Caco-2 (cell line): Measurements from ENCODE around the gene CAND2. TPM values are rescaled to one million over a fixed set of nuclear protein-coding genes. Genes with fewer than 3 reads are reported as not detected.
A peak's percentile ranks its signal among the peaks of the same experiment; 100 is the strongest.
"Not testable (repeated sequence)": the region's sequence is repeated elsewhere in the genome, so short reads cannot be mapped to it uniquely, and the experiment has no call there.

Experiments used
- BruUV-seq: library from RNA; stranded (reverse); fragments of 400-500 nt; replicated peaks from 2 replicates; lab custom pipeline; 2021; lab: Mats Ljungman, UMichigan
- CTCF ChIA-PET: fragments of 300-600 bp; sonication (Branson Sonifier 250); formaldehyde crosslinking; loops from one replicate; lab custom pipeline; 2022; ENCODE audit warnings: antibody characterized with exemption; lab: Charles Lee
- POLR2A ChIA-PET: fragments of 300-600 bp; sonication (Branson Sonifier 250); formaldehyde crosslinking; loops from one replicate; lab custom pipeline; 2022; ENCODE audit warnings: antibody characterized with exemption; lab: Charles Lee
- DNase-seq, 2 experiments: peaks; one replicate each; pipeline versions ENCODE4 v3.0.0 to v3.0.0-alpha.2; 2020 to 2022
- H3K27me3 ChIP-seq: replicated peaks from 2 replicates; pipeline ENCODE4 v1.6.0; 2011; ENCODE audit warnings: low read length; ENCODE audit not compliant: control insufficient read depth, insufficient read depth
- H3K36me3 ChIP-seq: 2 replicates; pipeline ENCODE4 v1.5.1; 2011; ENCODE audit warnings: low read length; ENCODE audit not compliant: control insufficient read depth, insufficient read depth
- H3K4me1 ChIP-seq: fragments of 250-450 bp; sonication (Bioruptor Pico); 2 replicates; pipeline ENCODE4 v1.5.1; 2020; ENCODE audit warnings: mild to moderate bottlenecking
- H3K4me3 ChIP-seq: 2 replicates; pipeline ENCODE4 v1.5.1; 2011; ENCODE audit warnings: low read depth, mild to moderate bottlenecking, control low read depth, low read length
- H3K9me3 ChIP-seq: fragments of 250-450 bp; sonication (Bioruptor Pico); 2 replicates; pipeline ENCODE4 v1.5.1; 2020; ENCODE audit warnings: mild to moderate bottlenecking, moderate library complexity
- H3K27ac Mint-ChIP-seq: one replicate; pipeline ENCODE4 v1.8.0; 2022; ENCODE audit warnings: mixed read lengths; ENCODE audit not compliant: unreplicated experiment
- H3K27me3 Mint-ChIP-seq: one replicate; pipeline ENCODE4 v1.8.0; 2022; ENCODE audit warnings: mixed read lengths; ENCODE audit not compliant: insufficient read depth, unreplicated experiment
- H3K36me3 Mint-ChIP-seq: one replicate; pipeline ENCODE4 v1.8.0; 2022; ENCODE audit warnings: mild to moderate bottlenecking, mixed read lengths; ENCODE audit not compliant: insufficient read depth, unreplicated experiment
- H3K4me1 Mint-ChIP-seq: one replicate; pipeline ENCODE4 v1.8.0; 2022; ENCODE audit warnings: low read depth, mixed read lengths; ENCODE audit not compliant: unreplicated experiment
- H3K4me3 Mint-ChIP-seq: one replicate; pipeline ENCODE4 v1.8.0; 2022; ENCODE audit warnings: mild to moderate bottlenecking, moderate library complexity, mixed read lengths; ENCODE audit not compliant: unreplicated experiment
- H3K9me3 Mint-ChIP-seq: one replicate; pipeline ENCODE4 v1.8.0; 2022; ENCODE audit warnings: mixed read lengths; ENCODE audit not compliant: unreplicated experiment
- CTCF ChIP-seq, 2 experiments: fragments of 200-600 bp in 1 of 2; IDR thresholded peaks; 1 replicate in 1 of 2; 2 replicates in 1 of 2; pipeline versions ENCODE4 v1.5.1 to v1.8.0; 2011 to 2022; ENCODE audit warnings: antibody characterized with exemption in 1 of 2, control low read depth in 1 of 2, inconsistent platforms in 1 of 2, low read depth in 1 of 2, low read length in 1 of 2, mild to moderate bottlenecking in 1 of 2, moderate library complexity in 1 of 2; ENCODE audit not compliant: insufficient read depth in 1 of 2, severe bottlenecking in 1 of 2, unreplicated experiment in 1 of 2
- intact Hi-C: fragments of 100-400 bp; cut with micrococcal nuclease; formaldehyde crosslinking; loops from one replicate; pipeline ENCODE4 v1.10.0; 2022; ENCODE audit not compliant: unreplicated experiment
- total RNA-seq: library from RNA; stranded (reverse); gene quantifications from 2 replicates; pipeline ENCODE4 v1.2.3, GENCODE V29; 2022

The CAND2 gene
- total RNA-seq, 1 experiment from 2014 or later = not detected

DNA sequence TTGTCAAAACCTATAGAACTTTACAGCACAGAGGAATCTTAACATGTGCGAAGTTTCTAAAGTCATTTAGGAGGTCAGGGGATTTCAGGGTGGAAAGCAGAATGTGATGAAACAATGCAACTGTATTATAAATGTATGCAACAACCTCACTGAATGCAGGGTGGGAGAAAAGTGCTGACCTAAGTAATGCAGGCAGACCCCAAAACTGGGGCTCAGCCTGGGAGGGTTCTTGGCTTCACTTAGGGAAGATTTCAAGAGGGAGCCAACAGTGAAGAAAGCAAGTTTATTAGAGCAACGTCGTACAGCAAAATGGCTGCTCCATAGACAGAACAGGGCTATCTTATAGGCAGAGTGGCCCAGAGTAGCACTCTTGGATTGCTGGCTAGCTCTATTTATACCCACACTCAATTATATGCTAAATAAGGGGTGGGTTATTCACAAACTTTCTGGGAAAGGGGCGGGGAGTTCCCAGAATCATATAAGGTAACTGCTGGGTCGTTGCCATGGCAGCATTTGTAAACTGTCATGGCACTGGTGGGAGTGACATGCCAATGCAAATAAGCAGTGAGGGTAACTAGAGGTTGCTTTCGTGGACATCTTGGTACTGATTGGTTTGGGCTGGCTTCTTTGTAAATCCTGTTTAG, 14.2 kb upstream of the CAND2 start:
- Histone ChIP-seq H3K4me3 (no peak overlapping the region), H3K9me3 (no peaks in the 10 kb centered on the region), H3K4me1 (no peaks in the 10 kb centered on the region), H3K27me3 (no peaks in the 10 kb centered on the region), H3K36me3 (no peaks in the 10 kb centered on the region)
- CTCF ChIA-PET = no interaction called here
- POLR2A ChIA-PET = no interaction called here
- TF ChIP-seq CTCF (IDR thresholded peaks at IDR 0.05; ENCODE audit: insufficient read depth in 1 of 2, low read depth in 1 of 2, low read length in 1 of 2, severe bottlenecking in 1 of 2, unreplicated experiment in 1 of 2) = no peak
- Mint-ChIP-seq H3K9me3 (no peaks in the 10 kb centered on the region), H3K4me1 (peaks cover 6% of the 10 kb centered on the region), H3K36me3 (no peaks in the 10 kb centered on the region), H3K4me3 (no peak overlapping the region), H3K27me3 (peaks cover 3% of the 10 kb centered on the region), H3K27ac (no peak overlapping the region)
- intact Hi-C loops = no loop called here
- peak in 1 of 2 experiments; percentile 29 for DNase-seq
- no TSS peak for BruUV-seq

DNA sequence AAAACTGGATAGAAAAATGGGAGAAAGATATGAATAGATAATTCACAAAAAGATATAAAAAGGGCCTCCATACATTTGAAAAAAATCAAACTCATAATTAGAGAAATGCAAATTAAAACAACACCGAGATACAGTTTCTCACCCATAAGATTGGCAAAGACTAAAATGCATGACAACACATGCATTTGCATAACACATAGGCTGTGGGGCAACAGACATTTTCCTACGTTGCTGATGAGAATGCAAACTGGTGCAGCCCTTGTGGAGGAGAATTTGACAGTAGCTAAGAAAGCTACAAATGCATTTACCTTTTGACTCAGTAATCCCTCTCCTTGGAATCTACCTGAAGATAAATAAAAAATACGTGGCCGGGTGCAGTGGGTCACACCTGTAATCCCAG, 11.4 kb upstream of the CAND2 start:
- ChIA-PET POLR2A (no interaction called here), CTCF (no interaction called here)
- no TSS peak for BruUV-seq
- DNase-seq = no peak
- no peak for TF ChIP-seq CTCF (IDR thresholded peaks at IDR 0.05; ENCODE audit: insufficient read depth in 1 of 2, low read depth in 1 of 2, low read length in 1 of 2, severe bottlenecking in 1 of 2, unreplicated experiment in 1 of 2)
- Histone ChIP-seq H3K27me3 (no peaks in the 10 kb centered on the region), H3K4me1 (no peaks in the 10 kb centered on the region), H3K36me3 (no peaks in the 10 kb centered on the region), H3K4me3 (no peak overlapping the region), H3K9me3 (no peaks in the 10 kb centered on the region)
- intact Hi-C loops = no loop called here
- H3K4me3 Mint-ChIP-seq = no peak overlapping the region
- peaks cover 5% of the 10 kb centered on the region for H3K36me3 Mint-ChIP-seq
- no peak overlapping the region for H3K27ac Mint-ChIP-seq
- H3K9me3 Mint-ChIP-seq = no peaks in the 10 kb centered on the region
- H3K27me3 Mint-ChIP-seq = peaks cover 6% of the 10 kb centered on the region
- H3K4me1 Mint-ChIP-seq = peaks cover 6% of the 10 kb centered on the region

DNA sequence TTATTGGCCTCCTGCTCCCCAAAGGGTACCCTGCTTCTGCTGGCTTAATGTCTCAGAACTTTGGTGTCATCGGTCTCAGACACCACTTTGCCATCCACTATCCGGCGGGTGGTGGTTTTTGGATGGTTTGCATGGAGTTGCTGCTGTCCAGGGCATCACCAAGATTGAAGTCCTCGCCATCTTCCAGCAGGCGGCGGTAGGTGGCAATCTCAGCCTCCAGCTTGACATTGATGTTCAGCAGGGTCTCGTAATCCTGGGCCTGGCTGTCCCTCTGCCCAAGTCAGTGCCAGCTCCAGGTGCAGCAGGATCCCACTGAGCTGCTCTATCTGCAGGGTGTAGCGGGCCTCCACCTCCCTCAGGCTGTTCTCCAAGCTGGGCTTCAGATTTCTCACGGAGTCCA, 9.1 kb upstream of the CAND2 start:
- H3K27me3 Mint-ChIP-seq, CTCF ChIA-PET: not testable (repeated sequence)

GRCh38 chr3:12787967-12788690, 8.4 kb upstream of the CAND2 start:
- H3K4me1 Mint-ChIP-seq, H3K27me3 ChIP-seq, H3K27ac Mint-ChIP-seq, CTCF ChIA-PET, DNase-seq, H3K4me3 Mint-ChIP-seq, H3K9me3 Mint-ChIP-seq, H3K9me3 ChIP-seq, intact Hi-C loops, H3K36me3 Mint-ChIP-seq, H3K27me3 Mint-ChIP-seq, POLR2A ChIA-PET, H3K4me3 ChIP-seq, H3K36me3 ChIP-seq, BruUV-seq, H3K4me1 ChIP-seq: not testable (repeated sequence)

More for the DNA sequence above, 9.1 kb upstream of the CAND2 start:
- H3K36me3 Mint-ChIP-seq, BruUV-seq, H3K9me3 Mint-ChIP-seq, H3K27me3 ChIP-seq, intact Hi-C loops, H3K4me3 Mint-ChIP-seq, POLR2A ChIA-PET, H3K4me1 Mint-ChIP-seq, H3K4me3 ChIP-seq, H3K4me1 ChIP-seq, H3K36me3 ChIP-seq, H3K9me3 ChIP-seq, H3K27ac Mint-ChIP-seq: not testable (repeated sequence)
- DNase-seq = peak in 1 of 2 experiments; percentile 19
